Calu3 (cell line): Measurements from ENCODE around the gene MAF. TPM values are rescaled to one million over a fixed set of nuclear protein-coding genes. Genes with fewer than 3 reads are reported as not detected.
A peak's percentile ranks its signal among the peaks of the same experiment; 100 is the strongest.

Source experiments
- BruUV-seq: library from RNA; stranded (reverse); fragments of 400-500 nt; replicated peaks from 2 replicates; lab custom pipeline; 2021; lab: Mats Ljungman, UMichigan
- CTCF ChIA-PET: fragments of 300-600 bp; sonication (Branson Sonifier 250); formaldehyde crosslinking; loops from one replicate; lab custom pipeline; 2022; ENCODE audit warnings: antibody characterized with exemption; lab: Charles Lee
- DNase-seq: peaks from one replicate; pipeline ENCODE4 v3.0.0; 2022
- H3K27ac Mint-ChIP-seq: one replicate; pipeline ENCODE4 v1.8.0; 2022; ENCODE audit warnings: mixed read lengths; ENCODE audit not compliant: unreplicated experiment
- H3K27me3 Mint-ChIP-seq: one replicate; pipeline ENCODE4 v1.8.0; 2022; ENCODE audit warnings: mixed read lengths; ENCODE audit not compliant: unreplicated experiment
- H3K36me3 Mint-ChIP-seq: one replicate; pipeline ENCODE4 v1.8.0; 2022; ENCODE audit warnings: mild to moderate bottlenecking, moderate library complexity, mixed read lengths; ENCODE audit not compliant: insufficient read depth, unreplicated experiment
- H3K4me1 Mint-ChIP-seq: one replicate; pipeline ENCODE4 v1.8.0; 2022; ENCODE audit warnings: mild to moderate bottlenecking, low read depth, mixed read lengths; ENCODE audit not compliant: unreplicated experiment
- H3K4me3 Mint-ChIP-seq: one replicate; pipeline ENCODE4 v1.8.0; 2022; ENCODE audit warnings: mild to moderate bottlenecking, low read depth, moderate library complexity, mixed read lengths; ENCODE audit not compliant: unreplicated experiment
- H3K9me3 Mint-ChIP-seq: one replicate; pipeline ENCODE4 v1.8.0; 2022; ENCODE audit warnings: low read depth, mixed read lengths; ENCODE audit not compliant: unreplicated experiment
- CTCF ChIP-seq: fragments of 200-600 bp; IDR thresholded peaks from one replicate; pipeline ENCODE4 v1.8.0; 2022; ENCODE audit warnings: antibody characterized with exemption; ENCODE audit not compliant: unreplicated experiment
- intact Hi-C: fragments of 100-400 bp; cut with micrococcal nuclease; formaldehyde crosslinking; loops from one replicate; pipeline ENCODE4 v1.10.0; 2022; ENCODE audit not compliant: unreplicated experiment
- total RNA-seq: library from RNA; stranded (reverse); gene quantifications from 2 replicates; pipeline ENCODE4 v1.2.3, GENCODE V29; 2022

The MAF gene
- total RNA-seq, 1 experiment from 2014 or later, result 0.97 TPM

- H3K9me3 Mint-ChIP-seq, result no peaks in the 10 kb centered on the region
- no peak overlapping the region for H3K27ac Mint-ChIP-seq
- no peak for TF ChIP-seq CTCF
- peaks cover 30% of the 10 kb centered on the region for H3K36me3 Mint-ChIP-seq
- peak overlapping the region; percentile 81 for H3K4me3 Mint-ChIP-seq
- DNase-seq, result no peak
- intact Hi-C loops, result loop anchor here (10.0 kb wide), 1 partner anchor 1093 kb away; no protein-coding TSS in a partner anchor
- no TSS peak for BruUV-seq
- peaks cover 19% of the 10 kb centered on the region for H3K4me1 Mint-ChIP-seq
- peaks cover 58% of the 10 kb centered on the region for H3K27me3 Mint-ChIP-seq
- CTCF ChIA-PET, result no interaction called here
Observed at GRCh38 chr16:79597277-79598062, 3.1 kb downstream of the MAF start.

- peaks cover 70% of the 10 kb centered on the region for H3K27me3 Mint-ChIP-seq
- H3K4me1 Mint-ChIP-seq, result peaks cover 4% of the 10 kb centered on the region
- H3K9me3 Mint-ChIP-seq, result no peaks in the 10 kb centered on the region
- H3K4me3 Mint-ChIP-seq, result no peak overlapping the region
- TF ChIP-seq CTCF, result no peak
- intact Hi-C loops, result loop anchor here (10.0 kb wide), 1 partner anchor 1091 kb away; no protein-coding TSS in a partner anchor
- no TSS peak for BruUV-seq
- CTCF ChIA-PET, result interaction anchor here (0.6 to 1.0 kb wide), 2 partner anchors 14 to 1369 kb away, joined by 3 to 5 read pairs; no protein-coding TSS in a partner anchor
- DNase-seq, result no peak
- H3K36me3 Mint-ChIP-seq, result peaks cover 19% of the 10 kb centered on the region
- H3K27ac Mint-ChIP-seq, result no peak overlapping the region
Observed at GRCh38 chr16:79595931-79596450, 4.5 kb downstream of the MAF start.

- H3K27me3 Mint-ChIP-seq, result peaks cover 70% of the 10 kb centered on the region
- no peaks in the 10 kb centered on the region for H3K4me1 Mint-ChIP-seq
- intact Hi-C loops, result loop anchor here (10.0 kb wide), 1 partner anchor 1090 kb away; no protein-coding TSS in a partner anchor
- CTCF ChIA-PET, result interaction anchor here (1.0 kb wide), 1 partner anchor 13 kb away, joined by 5 read pairs; no protein-coding TSS in a partner anchor
- no TSS peak for BruUV-seq
- DNase-seq, result no peak
- H3K9me3 Mint-ChIP-seq, result no peaks in the 10 kb centered on the region
- H3K27ac Mint-ChIP-seq, result no peak overlapping the region
- H3K4me3 Mint-ChIP-seq, result no peak overlapping the region
- TF ChIP-seq CTCF, result no peak
- peaks cover 11% of the 10 kb centered on the region for H3K36me3 Mint-ChIP-seq
Observed at GRCh38 chr16:79595231-79595641, 5.3 kb downstream of the MAF start.

GRCh38 chr16:79593754-79594153 lies 6.8 kb downstream of the MAF start:
- no peak for DNase-seq
- Mint-ChIP-seq H3K36me3 (peaks cover 5% of the 10 kb centered on the region), H3K9me3 (no peaks in the 10 kb centered on the region), H3K27me3 (peaks cover 56% of the 10 kb centered on the region), H3K4me1 (no peaks in the 10 kb centered on the region), H3K27ac (no peak overlapping the region), H3K4me3 (no peak overlapping the region)
- CTCF ChIA-PET, result interaction anchor here (0.6 to 0.7 kb wide), 2 partner anchors 460 to 604 kb away, joined by 3 to 5 read pairs; no protein-coding TSS in a partner anchor
- no TSS peak for BruUV-seq
- intact Hi-C loops, result loop anchor here (10.0 kb wide), 1 partner anchor 1089 kb away; no protein-coding TSS in a partner anchor
- TF ChIP-seq CTCF, result no peak
